ENCODE results near the gene MDC1. TPM values are rescaled to one million over a fixed set of nuclear protein-coding genes. Genes with fewer than 3 reads are reported as not detected.
A peak's percentile ranks its signal among the peaks of the same experiment; 100 is the strongest.

The MDC1 gene
- polyA plus RNA-seq, 1 of the 3 experiments (the other 2 are of a cell fraction): 10.4 TPM

DNA sequence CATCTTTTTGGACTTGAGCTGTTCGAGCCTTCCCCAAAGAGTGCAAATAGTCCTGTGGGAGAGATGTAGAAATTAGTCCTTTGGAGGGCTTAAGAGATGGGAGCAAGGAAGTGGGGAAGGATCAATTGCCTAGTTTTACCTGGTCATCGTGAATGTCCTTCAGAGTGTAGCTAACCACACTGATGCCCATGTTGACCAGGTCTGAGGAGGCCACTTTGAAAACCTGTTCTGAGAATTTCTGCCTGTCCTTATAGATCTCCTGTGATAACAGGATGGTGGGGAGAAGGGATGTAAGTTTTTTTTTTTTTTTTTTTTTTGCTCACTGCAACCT is 23.4 kb upstream of the MDC1 start:
- Histone ChIP-seq H3K9me2 (no peaks in the 10 kb centered on the region), H4K20me1 (ENCODE audit: insufficient read depth) (peaks cover 5% of the 10 kb centered on the region; the same call in 1 of the 2 replicates), H3K27ac (ENCODE audit: low read depth in 2 of 2, low read length in 1 of 2) (peak overlapping the region in 1 of 2 experiments; percentile 84; a peak in 2 of 4 replicates), H3K4me2 (peak overlapping the region; percentile 85), H3K4me1 (ENCODE audit: control insufficient read depth in 1 of 2, insufficient read depth in 2 of 2, low read depth in 1 of 2, low read length in 1 of 2) (peaks cover 21 to 26% of the 10 kb centered on the region in 2 experiments), H3K36me3 (replicated peaks in 1 of 2; ENCODE audit: control insufficient read depth in 1 of 2, insufficient read depth in 2 of 2, low read length in 1 of 2) (peaks cover 32 to 48% of the 10 kb centered on the region in 2 experiments), H3K9me3 (no peaks in the 10 kb centered on the region), H3K4me3 (ENCODE audit: low read depth in 2 of 2, low read length in 1 of 2) (no peak overlapping the region), H3K27me3 (ENCODE audit: insufficient read depth) (no peaks in the 10 kb centered on the region), H3F3A (replicated peaks; ENCODE audit: insufficient read depth) (peaks cover 8% of the 10 kb centered on the region), H3K9ac (peak overlapping the region; percentile 87), H2AFZ (ENCODE audit: low read depth) (no peak overlapping the region), H3K79me2 (ENCODE audit: insufficient read depth) (peaks cover 81% of the 10 kb centered on the region)
- DNase-seq: no peak
- TF ChIP-seq RAD21 (IDR thresholded peaks at IDR 0.05; ENCODE audit: low read length) (no peak), SIN3A (IDR thresholded peaks at IDR 0.05; ENCODE audit: borderline replicate concordance, low read depth, low read length) (no peak), EZH2phosphoT487 (IDR thresholded peaks at IDR 0.05; ENCODE audit: borderline replicate concordance, low read depth) (no peak), ZBTB33 (IDR thresholded peaks at IDR 0.05; ENCODE audit: borderline replicate concordance, low read depth) (no peak), GABPA (IDR thresholded peaks at IDR 0.05; ENCODE audit: low read depth) (no peak), FOXM1 (IDR thresholded peaks at IDR 0.05; ENCODE audit: low read depth) (no peak), NFIC (IDR thresholded peaks at IDR 0.05; ENCODE audit: borderline replicate concordance) (no peak), RXRA (IDR thresholded peaks at IDR 0.05; ENCODE audit: borderline replicate concordance, low read depth) (no peak), MEF2A (IDR thresholded peaks at IDR 0.05; ENCODE audit: borderline replicate concordance, low read depth) (no peak), POLR2AphosphoS5 (IDR thresholded peaks at IDR 0.05; ENCODE audit: low read depth, low read length) (no peak), TEAD4 (IDR thresholded peaks at IDR 0.05; ENCODE audit: borderline replicate concordance, insufficient read depth) (no peak), RCOR1 (IDR thresholded peaks at IDR 0.05; ENCODE audit: low read length) (no peak), FOSL2 (IDR thresholded peaks at IDR 0.05; ENCODE audit: borderline replicate concordance, low read depth) (no peak)
- TF ChIP-seq, protein P1, sequence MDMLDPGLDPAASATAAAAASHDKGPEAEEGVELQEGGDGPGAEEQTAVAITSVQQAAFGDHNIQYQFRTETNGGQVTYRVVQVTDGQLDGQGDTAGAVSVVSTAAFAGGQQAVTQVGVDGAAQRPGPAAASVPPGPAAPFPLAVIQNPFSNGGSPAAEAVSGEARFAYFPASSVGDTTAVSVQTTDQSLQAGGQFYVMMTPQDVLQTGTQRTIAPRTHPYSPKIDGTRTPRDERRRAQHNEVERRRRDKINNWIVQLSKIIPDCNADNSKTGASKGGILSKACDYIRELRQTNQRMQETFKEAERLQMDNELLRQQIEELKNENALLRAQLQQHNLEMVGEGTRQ (IDR thresholded peaks at IDR 0.05; ENCODE audit: borderline replicate concordance, low read depth, low read length): no peak
- TF ChIP-seq, protein P2, sequence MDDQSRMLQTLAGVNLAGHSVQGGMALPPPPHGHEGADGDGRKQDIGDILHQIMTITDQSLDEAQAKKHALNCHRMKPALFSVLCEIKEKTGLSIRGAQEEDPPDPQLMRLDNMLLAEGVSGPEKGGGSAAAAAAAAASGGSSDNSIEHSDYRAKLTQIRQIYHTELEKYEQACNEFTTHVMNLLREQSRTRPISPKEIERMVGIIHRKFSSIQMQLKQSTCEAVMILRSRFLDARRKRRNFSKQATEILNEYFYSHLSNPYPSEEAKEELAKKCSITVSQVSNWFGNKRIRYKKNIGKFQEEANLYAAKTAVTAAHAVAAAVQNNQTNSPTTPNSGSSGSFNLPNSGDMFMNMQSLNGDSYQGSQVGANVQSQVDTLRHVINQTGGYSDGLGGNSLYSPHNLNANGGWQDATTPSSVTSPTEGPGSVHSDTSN (IDR thresholded peaks at IDR 0.05): no peak
- TF ChIP-seq, protein P3, sequence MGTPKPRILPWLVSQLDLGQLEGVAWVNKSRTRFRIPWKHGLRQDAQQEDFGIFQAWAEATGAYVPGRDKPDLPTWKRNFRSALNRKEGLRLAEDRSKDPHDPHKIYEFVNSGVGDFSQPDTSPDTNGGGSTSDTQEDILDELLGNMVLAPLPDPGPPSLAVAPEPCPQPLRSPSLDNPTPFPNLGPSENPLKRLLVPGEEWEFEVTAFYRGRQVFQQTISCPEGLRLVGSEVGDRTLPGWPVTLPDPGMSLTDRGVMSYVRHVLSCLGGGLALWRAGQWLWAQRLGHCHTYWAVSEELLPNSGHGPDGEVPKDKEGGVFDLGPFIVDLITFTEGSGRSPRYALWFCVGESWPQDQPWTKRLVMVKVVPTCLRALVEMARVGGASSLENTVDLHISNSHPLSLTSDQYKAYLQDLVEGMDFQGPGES (IDR thresholded peaks at IDR 0.05; ENCODE audit: low read depth, low read length): no peak
- 82% methylated on average over 2 of the region's 2 CpGs for WGBS (ENCODE audit: low lambda C conversion rate)
- CTCF ChIA-PET: interaction anchor here (4.1 to 42.4 kb wide), 3 partner anchors 10 to 55 kb away, joined by 26 to 838 read pairs (median 73); partner anchors contain the start of genes DHX16, NRM and PPP1R18
- POLR2A ChIA-PET: interaction anchor here (0.8 kb wide), 1 partner anchor 9 kb away, joined by 6 read pairs; no protein-coding TSS in a partner anchor

Data from SK-N-SH (cell line).